OCI-LY7 (cell line): ENCODE results near the gene BCAN. TPM values are rescaled to one million over a fixed set of nuclear protein-coding genes. Genes with fewer than 3 reads are reported as not detected.

Experiments
- BruUV-seq: library from RNA; stranded (reverse); fragments of 400-500 nt; replicated peaks from 2 replicates; lab custom pipeline; 2021; lab: Mats Ljungman, UMichigan
- CTCF ChIA-PET: fragments of 300-600 bp; sonication (Branson Sonifier 250); formaldehyde crosslinking; loops from one replicate; lab custom pipeline; 2022; ENCODE audit warnings: antibody characterized with exemption; ENCODE audit not compliant: unreplicated experiment; lab: Charles Lee
- POLR2A ChIA-PET: fragments of 300-600 bp; sonication (Branson Sonifier 250); formaldehyde crosslinking; loops from one replicate; lab custom pipeline; 2022; ENCODE audit warnings: antibody characterized with exemption; lab: Charles Lee
- DNase-seq: peaks from one replicate; pipeline ENCODE4 v3.0.0-alpha.2; 2015; ENCODE audit warnings: low spot score
- H2AFZ ChIP-seq: fragments of 200-600 bp; sonication (generic), shearing (Covaris generic); 2 replicates; pipeline ENCODE4 v1.6.1; 2014; ENCODE audit warnings: mild to moderate bottlenecking, antibody characterized with exemption, low read length, moderate library complexity
- H3K27ac ChIP-seq: fragments of 200-600 bp; sonication (generic); 2 replicates; pipeline ENCODE4 v1.5.1; 2014; ENCODE audit warnings: mixed run types, low read depth, mild to moderate bottlenecking, moderate library complexity, low read length, inconsistent platforms; ENCODE audit not compliant: poor library complexity, severe bottlenecking
- H3K36me3 ChIP-seq: fragments of 200-600 bp; sonication (generic); 2 replicates; pipeline ENCODE4 v1.6.1; 2014; ENCODE audit warnings: mild to moderate bottlenecking, antibody characterized with exemption, low read length, moderate library complexity, mixed read lengths; ENCODE audit not compliant: insufficient read depth
- H3K4me1 ChIP-seq: fragments of 200-600 bp; sonication (generic); 2 replicates; pipeline ENCODE4 v1.5.1; 2014; ENCODE audit warnings: mild to moderate bottlenecking, low read length; ENCODE audit not compliant: insufficient read depth, poor library complexity, severe bottlenecking
- H3K4me2 ChIP-seq: fragments of 200-600 bp; sonication (generic); 2 replicates; pipeline ENCODE4 v1.6.1; 2014; ENCODE audit warnings: mild to moderate bottlenecking, low read length
- H3K4me3 ChIP-seq: fragments of 200-600 bp; sonication (generic); 2 replicates; pipeline ENCODE4 v1.5.1; 2014; ENCODE audit warnings: mild to moderate bottlenecking, low read depth, low read length; ENCODE audit not compliant: poor library complexity, severe bottlenecking
- H3K79me2 ChIP-seq: fragments of 200-600 bp; sonication (generic); 2 replicates; pipeline ENCODE4 v1.6.1; 2016; ENCODE audit warnings: low read depth, mild to moderate bottlenecking, low read length, moderate library complexity, mixed read lengths; ENCODE audit not compliant: insufficient read depth
- H3K9me2 ChIP-seq: fragments of 200-600 bp; sonication (generic); 2 replicates; pipeline ENCODE4 v1.6.1; 2016; ENCODE audit warnings: mild to moderate bottlenecking, low read length, mixed read lengths; ENCODE audit not compliant: insufficient read depth
- H3K9me3 ChIP-seq: fragments of 200-600 bp; sonication (generic); 2 replicates; pipeline ENCODE4 v1.6.1; 2014; ENCODE audit warnings: mild to moderate bottlenecking, mixed run types, low read length, mixed read lengths
- H4K20me1 ChIP-seq: fragments of 200-600 bp; sonication (generic); 2 replicates; pipeline ENCODE4 v1.6.1; 2014; ENCODE audit warnings: mild to moderate bottlenecking, antibody characterized with exemption, low read length, moderate library complexity, mixed read lengths; ENCODE audit not compliant: insufficient read depth
- CTCF ChIP-seq: fragments of 200-600 bp; sonication (generic); conservative IDR thresholded peaks from 2 replicates; pipeline ENCODE4 v1.5.1; 2014; ENCODE audit warnings: mild to moderate bottlenecking, antibody characterized with exemption, low read length, moderate library complexity, mixed read lengths
- EZH2phosphoT487 ChIP-seq: fragments of 200-600 bp; sonication (generic); IDR thresholded peaks from 2 replicates; pipeline ENCODE4 v1.6.1; 2018; ENCODE audit warnings: low read depth, borderline replicate concordance, mild to moderate bottlenecking, mixed run types, antibody characterized with exemption, low read length, moderate library complexity, mixed read lengths
- intact Hi-C: fragments of 100-400 bp; cut with micrococcal nuclease; formaldehyde crosslinking; loops from one replicate; pipeline ENCODE4 v1.10.0; 2022; ENCODE audit not compliant: unreplicated experiment
- total RNA-seq, 2 experiments: library from RNA; depleted of rRNA in 1 of 2; stranded (reverse); fragments of >200 nt in 1 of 2; shearing (Covaris generic) in 1 of 2; gene quantifications; 2 replicates each; pipeline ENCODE4 v1.2.3, GENCODE V29; 2014 to 2022

Gene BCAN
- total RNA-seq, 2 experiments from 2014 or later, result not detected

- intact Hi-C loops, result no loop called here
- H3K9me3 ChIP-seq, result no peaks in the 10 kb centered on the region
- H2AFZ ChIP-seq, result no peak overlapping the region
- H3K4me1 ChIP-seq, result peaks cover 24% of the 10 kb centered on the region
- H3K4me3 ChIP-seq, result no peak overlapping the region
- TF ChIP-seq EZH2phosphoT487, result no peak
- TF ChIP-seq CTCF, result no peak
- ChIA-PET POLR2A (no interaction called here), CTCF (interaction anchor here (0.6 kb wide), 1 partner anchor 21 kb away, joined by 3 read pairs; no protein-coding TSS in a partner anchor)
- no peaks in the 10 kb centered on the region for H3K36me3 ChIP-seq
- peaks cover 4% of the 10 kb centered on the region; the same call in 1 of the 2 replicates for H4K20me1 ChIP-seq
- no peak overlapping the region for H3K27ac ChIP-seq
- H3K79me2 ChIP-seq, result no peaks in the 10 kb centered on the region
- no TSS peak for BruUV-seq
- DNase-seq, result no peak
- no peak overlapping the region for H3K4me2 ChIP-seq
- H3K9me2 ChIP-seq, result no peaks in the 10 kb centered on the region
Measured at GRCh38 chr1:156667968-156668709, 26.2 kb downstream of the BCAN start.

GRCh38 chr1:156668801-156669637 lies 27.1 kb downstream of the BCAN start:
- POLR2A ChIA-PET, result no interaction called here
- CTCF ChIA-PET, result no interaction called here
- DNase-seq, result no peak
- no peak overlapping the region for H2AFZ ChIP-seq
- no peaks in the 10 kb centered on the region for H3K36me3 ChIP-seq
- no TSS peak for BruUV-seq
- H3K9me2 ChIP-seq, result no peaks in the 10 kb centered on the region
- no peaks in the 10 kb centered on the region for H3K79me2 ChIP-seq
- H3K27ac ChIP-seq, result no peak overlapping the region
- H3K9me3 ChIP-seq, result no peaks in the 10 kb centered on the region
- H3K4me1 ChIP-seq, result peaks cover 15% of the 10 kb centered on the region
- no peak for TF ChIP-seq CTCF
- TF ChIP-seq EZH2phosphoT487, result no peak
- peaks cover 4% of the 10 kb centered on the region; the same call in 1 of the 2 replicates for H4K20me1 ChIP-seq
- H3K4me3 ChIP-seq, result no peak overlapping the region
- intact Hi-C loops, result no loop called here
- no peak overlapping the region for H3K4me2 ChIP-seq
